Mesendoderm (in vitro differentiated cells): ENCODE data around the gene FHL2.

ENCODE experiments used
- DNase-seq: peaks from one replicate; pipeline ENCODE4 v3.0.0; 2013
- H2AK5ac ChIP-seq: 2 replicates; pipeline ENCODE4 v1.6.1; 2013; ENCODE audit warnings: low read length, inconsistent platforms
- H2BK120ac ChIP-seq: 2 replicates; pipeline ENCODE4 v1.6.1; 2013; ENCODE audit warnings: low read depth, mild to moderate bottlenecking, low read length, moderate library complexity, mixed read lengths
- H2BK15ac ChIP-seq: replicated peaks from 2 replicates; pipeline ENCODE4 v1.6.1; 2013; ENCODE audit warnings: low read depth, mild to moderate bottlenecking, moderate library complexity
- H2BK5ac ChIP-seq: 2 replicates; pipeline ENCODE4 v1.6.1; 2013; ENCODE audit warnings: low read length, inconsistent platforms
- H3K18ac ChIP-seq: 2 replicates; pipeline ENCODE4 v1.6.1; 2013; ENCODE audit warnings: mild to moderate bottlenecking, low read length, mixed read lengths
- H3K23ac ChIP-seq: one replicate; pipeline ENCODE4 v1.6.1; 2013; ENCODE audit warnings: low read length
- H3K27ac ChIP-seq: 2 replicates; pipeline ENCODE4 v1.5.1; 2013; ENCODE audit warnings: low read depth, mild to moderate bottlenecking, inconsistent platforms, low read length, moderate library complexity
- H3K27me3 ChIP-seq: 2 replicates; pipeline ENCODE4 v1.6.1; 2013; ENCODE audit warnings: low read length, control low read depth, mild to moderate bottlenecking, inconsistent platforms; ENCODE audit not compliant: insufficient read depth, poor library complexity
- H3K36me3 ChIP-seq: 2 replicates; pipeline ENCODE4 v1.6.1; 2013; ENCODE audit warnings: low read length, inconsistent platforms; ENCODE audit not compliant: control insufficient read depth, insufficient read depth
- H3K4ac ChIP-seq: one replicate; pipeline ENCODE4 v1.6.1; 2013; ENCODE audit warnings: low read depth, mild to moderate bottlenecking, low read length, moderate library complexity
- H3K4me1 ChIP-seq: 2 replicates; pipeline ENCODE4 v1.6.1; 2013; ENCODE audit warnings: low read depth, low read length, inconsistent platforms; ENCODE audit not compliant: control insufficient read depth
- H3K4me2 ChIP-seq: 2 replicates; pipeline ENCODE4 v1.6.1; 2013; ENCODE audit warnings: low read length
- H3K4me3 ChIP-seq: 2 replicates; pipeline ENCODE4 v1.5.1; 2013; ENCODE audit warnings: mild to moderate bottlenecking, low read length
- H3K56ac ChIP-seq: one replicate; pipeline ENCODE4 v1.6.1; 2013; ENCODE audit warnings: low read length
- H3K79me1 ChIP-seq: 2 replicates; pipeline ENCODE4 v1.6.1; 2013; ENCODE audit warnings: low read length, inconsistent platforms
- H3K79me2 ChIP-seq: 2 replicates; pipeline ENCODE4 v1.6.1; 2013; ENCODE audit warnings: mild to moderate bottlenecking, low read length; ENCODE audit not compliant: control insufficient read depth, insufficient read depth
- H3K9ac ChIP-seq: 2 replicates; pipeline ENCODE4 v1.6.1; 2013; ENCODE audit warnings: low read length, inconsistent platforms
- H4K5ac ChIP-seq: one replicate; pipeline ENCODE4 v1.6.1; 2013; ENCODE audit warnings: low read length
- H4K8ac ChIP-seq: one replicate; pipeline ENCODE4 v1.6.1; 2013; ENCODE audit warnings: low read depth, mild to moderate bottlenecking, control low read depth, low read length, moderate library complexity
- WGBS: extraction: QIAGEN DNeasy Blood & Tissue Kit; methylation state at CpG from one replicate; pipeline ENCODE4 v1.1.7; 2013; ENCODE audit warnings: low lambda C conversion rate, missing lambda C conversion rate; ENCODE audit not compliant: insufficient coverage; ENCODE audit errors: extremely low coverage; 5-methylcytosine and 5-hydroxymethylcytosine counted together

Gene FHL2

GRCh38 chr2:105443617-105444598 is 45.1 kb upstream of the FHL2 start:
- no peak overlapping the region for H2BK120ac ChIP-seq
- no peak overlapping the region for H3K9ac ChIP-seq
- no peak overlapping the region for H3K4me2 ChIP-seq
- H2AK5ac ChIP-seq, result no peak overlapping the region
- no CpG with 5 or more reads among the region's 10 CpGs for WGBS
- no peak overlapping the region for H2BK15ac ChIP-seq
- no peaks in the 10 kb centered on the region for H3K4me1 ChIP-seq
- no peak overlapping the region for H3K23ac ChIP-seq
- H3K4me3 ChIP-seq, result no peak overlapping the region
- H3K36me3 ChIP-seq, result no peaks in the 10 kb centered on the region
- no peak overlapping the region for H3K4ac ChIP-seq
- no peak for DNase-seq
- no peak overlapping the region for H3K56ac ChIP-seq
- H3K27me3 ChIP-seq, result no peaks in the 10 kb centered on the region
- no peaks in the 10 kb centered on the region for H3K79me2 ChIP-seq
- no peaks in the 10 kb centered on the region for H3K79me1 ChIP-seq
- H4K5ac ChIP-seq, result no peak overlapping the region
- H4K8ac ChIP-seq, result no peak overlapping the region
- H3K18ac ChIP-seq, result no peak overlapping the region
- H2BK5ac ChIP-seq, result no peak overlapping the region
- no peak overlapping the region for H3K27ac ChIP-seq

- Histone ChIP-seq H3K18ac (no peak overlapping the region), H4K8ac (no peak overlapping the region), H2BK15ac (no peak overlapping the region), H3K56ac (no peak overlapping the region), H2BK120ac (no peak overlapping the region), H4K5ac (no peak overlapping the region), H3K4me3 (no peak overlapping the region), H3K9ac (no peak overlapping the region), H3K4ac (no peak overlapping the region), H2AK5ac (no peak overlapping the region), H3K4me1 (no peaks in the 10 kb centered on the region), H3K23ac (no peak overlapping the region), H3K79me1 (no peaks in the 10 kb centered on the region), H3K27ac (no peak overlapping the region), H2BK5ac (no peak overlapping the region), H3K27me3 (no peaks in the 10 kb centered on the region), H3K36me3 (no peaks in the 10 kb centered on the region), H3K79me2 (no peaks in the 10 kb centered on the region), H3K4me2 (no peak overlapping the region)
- WGBS, result no CpG with 5 or more reads among the region's 5 CpGs
- no peak for DNase-seq
Observed at GRCh38 chr2:105442721-105443120, 43.9 kb upstream of the FHL2 start.

GRCh38 chr2:105442056-105442455 is 43.2 kb upstream of the FHL2 start:
- no peaks in the 10 kb centered on the region for H3K79me1 ChIP-seq
- no peak for DNase-seq

GRCh38 chr2:105439141-105439540 is 40.3 kb upstream of the FHL2 start:
- no peaks in the 10 kb centered on the region for H3K27me3 ChIP-seq
- H3K23ac ChIP-seq, result no peak overlapping the region
- H3K79me2 ChIP-seq, result no peaks in the 10 kb centered on the region
- H3K79me1 ChIP-seq, result no peaks in the 10 kb centered on the region
- H3K4me1 ChIP-seq, result no peaks in the 10 kb centered on the region
- H3K9ac ChIP-seq, result no peak overlapping the region
- H2BK5ac ChIP-seq, result no peak overlapping the region
- H3K27ac ChIP-seq, result no peak overlapping the region
- H3K4ac ChIP-seq, result no peak overlapping the region
- H3K18ac ChIP-seq, result no peak overlapping the region
- no peak overlapping the region for H2AK5ac ChIP-seq
- no peak overlapping the region for H2BK15ac ChIP-seq
- DNase-seq, result no peak
- H2BK120ac ChIP-seq, result no peak overlapping the region
- no peak overlapping the region for H3K4me2 ChIP-seq
- H3K56ac ChIP-seq, result no peak overlapping the region
- WGBS, result no CpG with 5 or more reads among the region's 5 CpGs
- H3K36me3 ChIP-seq, result no peaks in the 10 kb centered on the region
- H4K5ac ChIP-seq, result no peak overlapping the region
- H3K4me3 ChIP-seq, result no peak overlapping the region
- no peak overlapping the region for H4K8ac ChIP-seq

More at GRCh38 chr2:105442056-105442455, 43.2 kb upstream of the FHL2 start:
- H3K36me3 ChIP-seq, result no peaks in the 10 kb centered on the region
- no peak overlapping the region for H4K8ac ChIP-seq
- H3K18ac ChIP-seq, result no peak overlapping the region
- H3K4me1 ChIP-seq, result no peaks in the 10 kb centered on the region
- no peak overlapping the region for H3K4me2 ChIP-seq
- no peaks in the 10 kb centered on the region for H3K79me2 ChIP-seq
- no peak overlapping the region for H4K5ac ChIP-seq
- H3K4ac ChIP-seq, result no peak overlapping the region
- H2AK5ac ChIP-seq, result no peak overlapping the region
- no peak overlapping the region for H3K4me3 ChIP-seq
- H2BK5ac ChIP-seq, result no peak overlapping the region
- no peak overlapping the region for H3K27ac ChIP-seq
- no peak overlapping the region for H3K56ac ChIP-seq
- no peak overlapping the region for H3K23ac ChIP-seq
- H3K27me3 ChIP-seq, result no peaks in the 10 kb centered on the region
- H2BK120ac ChIP-seq, result no peak overlapping the region
- H3K9ac ChIP-seq, result no peak overlapping the region
- WGBS, result no CpG with 5 or more reads among the region's 2 CpGs
- H2BK15ac ChIP-seq, result no peak overlapping the region

GRCh38 chr2:105438104-105438929 is 39.5 kb upstream of the FHL2 start:
- no peak overlapping the region for H3K27ac ChIP-seq
- WGBS, result no CpG with 5 or more reads among the region's 10 CpGs
- H3K4me2 ChIP-seq, result no peak overlapping the region
- no peak for DNase-seq
- no peak overlapping the region for H2BK15ac ChIP-seq
- no peak overlapping the region for H2BK120ac ChIP-seq
- H3K4me3 ChIP-seq, result no peak overlapping the region
- H3K36me3 ChIP-seq, result no peaks in the 10 kb centered on the region
- no peak overlapping the region for H4K5ac ChIP-seq
- H3K4me1 ChIP-seq, result no peaks in the 10 kb centered on the region
- H3K79me1 ChIP-seq, result no peaks in the 10 kb centered on the region
- no peak overlapping the region for H2BK5ac ChIP-seq
- H3K56ac ChIP-seq, result no peak overlapping the region
- H4K8ac ChIP-seq, result no peak overlapping the region
- no peak overlapping the region for H2AK5ac ChIP-seq
- H3K18ac ChIP-seq, result no peak overlapping the region
- no peaks in the 10 kb centered on the region for H3K79me2 ChIP-seq
- no peak overlapping the region for H3K23ac ChIP-seq
- no peak overlapping the region for H3K9ac ChIP-seq
- no peaks in the 10 kb centered on the region for H3K27me3 ChIP-seq
- H3K4ac ChIP-seq, result no peak overlapping the region
